GM04504 (cell line): ENCODE measurements around the gene KIR2DL3.
"Not testable (repeated sequence)": the region's sequence is repeated elsewhere in the genome, so short reads cannot be mapped to it uniquely, and the experiment has no call there.

Source experiments
- DNase-seq: peaks from one replicate; pipeline ENCODE4 v3.0.0-alpha.2; 2012; ENCODE audit warnings: low read depth

KIR2DL3 gene

DNA sequence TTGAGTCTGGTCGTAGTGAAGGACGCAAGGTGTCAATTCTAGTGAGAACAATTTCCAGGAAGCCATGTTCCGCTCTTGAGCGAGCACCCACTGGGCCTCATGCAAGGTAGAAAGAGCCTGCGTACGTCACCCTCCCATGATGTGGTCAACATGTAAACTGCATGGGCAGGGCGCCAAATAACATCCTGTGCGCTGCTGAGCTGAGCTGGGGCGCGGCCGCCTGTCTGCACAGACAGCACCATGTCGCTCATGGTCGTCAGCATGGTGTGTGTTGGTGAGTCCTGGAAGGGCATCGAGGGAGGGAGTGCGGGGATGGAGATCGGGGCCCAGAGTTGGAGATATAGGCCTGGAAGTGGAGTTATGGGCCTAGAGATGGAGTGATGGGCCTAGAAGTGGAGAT lies at the start of gene KIR2DL3:
TSS of gene KIR2DL3 (plus strand) at position 208 of the 400 bp plus-strand sequence. CDS start at position 241, 33 bp downstream.
- not testable (repeated sequence) for DNase-seq

GRCh38 chr19:54691582-54692297 lies 46.6 kb upstream of the KIR2DL3 start:
- DNase-seq = no peak

GRCh38 chr19:54692298-54692615 lies 46.1 kb upstream of the KIR2DL3 start:
- no peak for DNase-seq

- DNase-seq = no peak
Observed at GRCh38 chr19:54694648-54695047, 43.7 kb upstream of the KIR2DL3 start.

DNA sequence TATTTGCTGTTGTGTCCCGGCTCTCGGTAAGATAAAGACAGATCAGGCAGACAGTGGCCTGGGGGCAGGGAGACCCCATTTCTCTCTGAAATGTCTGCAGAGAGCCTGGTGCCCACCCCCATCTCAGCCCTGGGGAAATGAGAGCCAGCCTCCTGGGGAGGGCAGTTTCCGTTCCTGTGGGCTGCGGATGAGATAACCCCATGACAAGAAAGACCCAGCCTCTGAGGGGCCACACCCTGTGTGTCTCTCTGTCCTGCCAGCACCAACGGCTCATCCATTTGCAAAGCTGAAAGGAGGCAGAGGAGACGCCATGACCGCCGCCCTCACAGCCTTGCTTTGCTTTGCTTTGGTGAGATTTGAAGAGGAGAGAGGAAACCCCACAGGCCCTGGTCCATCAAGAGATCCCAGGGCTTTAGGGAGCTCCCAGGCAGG lies 42.2 kb upstream of the KIR2DL3 start:
- DNase-seq = no peak

DNA sequence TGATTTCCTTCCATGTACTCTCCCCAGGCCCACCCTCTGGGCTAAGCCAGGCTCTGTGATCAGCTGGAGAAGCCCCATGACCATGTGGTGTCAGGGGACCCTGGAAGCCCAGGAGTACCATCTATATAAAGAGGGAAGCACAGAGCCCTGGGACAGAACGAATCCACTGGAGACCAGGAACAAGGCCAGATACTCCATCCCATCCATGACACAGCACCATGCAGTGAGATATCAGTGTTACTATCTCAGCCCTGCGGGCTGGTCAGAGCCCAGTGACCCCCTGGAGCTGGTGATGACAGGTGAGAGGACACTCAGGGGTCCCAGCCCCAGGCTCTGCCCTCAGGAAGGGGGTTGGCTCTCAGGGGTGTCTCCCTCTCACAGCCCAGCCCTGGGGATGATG lies 41.5 kb upstream of the KIR2DL3 start:
- DNase-seq = no peak

DNA sequence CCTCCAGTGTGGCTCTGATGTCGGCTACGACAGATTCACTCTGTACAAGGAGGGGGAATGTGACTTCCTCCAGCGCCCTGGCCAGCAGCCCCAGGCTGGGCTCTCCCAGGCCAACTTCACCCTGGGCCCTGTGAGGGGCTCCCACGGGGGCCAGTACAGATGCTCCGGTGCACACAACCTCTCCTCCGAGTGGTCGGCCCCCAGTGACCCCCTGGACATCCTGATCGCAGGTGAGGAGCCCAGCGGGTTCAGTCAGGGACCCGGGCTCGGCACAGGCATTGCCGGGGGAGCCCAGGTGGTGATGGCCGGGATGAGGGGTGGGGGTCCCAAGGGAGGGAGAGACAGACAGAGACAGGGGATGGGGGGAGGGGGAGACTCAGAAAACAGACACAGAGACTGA lies 40.6 kb upstream of the KIR2DL3 start:
- DNase-seq = not testable (repeated sequence)

GRCh38 chr19:54704928-54705327 lies 33.4 kb upstream of the KIR2DL3 start:
- no peak for DNase-seq

GRCh38 chr19:54707962-54708361 lies 30.4 kb upstream of the KIR2DL3 start:
- DNase-seq = no peak

DNA sequence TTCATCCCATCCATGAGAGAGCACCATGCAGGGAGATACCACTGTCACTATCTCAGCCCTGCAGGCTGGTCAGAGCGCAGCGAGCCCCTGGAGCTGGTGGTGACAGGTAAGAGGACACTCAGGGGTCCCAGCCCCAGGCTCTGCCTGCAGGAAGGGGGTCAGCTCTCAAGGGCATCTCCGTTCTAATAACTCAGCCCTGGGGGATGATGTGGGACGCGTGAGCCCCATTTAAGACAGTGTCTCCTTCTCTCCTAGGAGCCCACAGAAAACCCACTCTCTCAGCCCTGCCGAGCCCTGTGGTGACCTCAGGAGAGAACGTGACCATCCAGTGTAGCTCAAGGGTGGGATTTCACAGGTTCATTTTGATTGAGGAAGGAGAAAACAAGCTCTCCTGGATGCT lies 29.5 kb upstream of the KIR2DL3 start:
- no peak for DNase-seq

DNA sequence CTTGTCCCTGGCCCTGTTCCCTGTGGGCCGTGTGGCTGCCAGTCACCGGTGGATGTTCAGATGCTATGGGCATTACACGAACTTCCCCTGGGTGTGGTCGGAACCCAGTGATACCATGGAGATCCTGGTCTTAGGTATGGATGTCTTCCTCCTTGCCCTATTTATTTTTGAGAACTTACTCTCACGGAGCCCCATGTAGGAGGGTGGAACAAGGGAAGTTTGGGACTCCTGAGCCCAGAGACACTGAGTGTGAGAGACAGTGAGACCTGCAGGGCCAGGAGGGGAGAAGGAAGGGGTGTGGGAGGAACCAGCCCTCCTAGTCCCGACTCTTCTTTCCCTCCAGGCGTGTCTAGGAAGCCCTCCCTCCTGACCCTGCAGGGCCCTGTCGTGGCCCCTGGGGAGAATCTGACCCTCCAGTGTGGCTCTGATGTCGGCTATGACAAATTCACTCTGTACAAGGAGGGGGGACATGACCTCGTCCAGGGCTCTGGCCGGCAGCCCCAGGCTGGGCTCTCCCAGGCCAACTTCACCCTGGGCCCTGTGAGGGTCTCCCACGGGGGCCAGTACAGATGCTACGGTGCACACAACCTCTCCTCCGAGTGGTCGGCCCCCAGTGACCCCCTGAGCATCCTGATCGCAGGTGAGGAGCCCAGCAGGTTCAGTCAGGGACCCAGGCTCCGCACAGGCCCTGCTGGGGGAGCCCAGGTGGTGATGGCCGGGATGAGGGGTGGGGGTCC lies 28.9 kb upstream of the KIR2DL3 start:
- no peak for DNase-seq

- DNase-seq = not testable (repeated sequence)
Observed at GRCh38 chr19:54709956-54710355, 28.4 kb upstream of the KIR2DL3 start.

GRCh38 chr19:54724142-54724541 lies 14.2 kb upstream of the KIR2DL3 start, which contains the start of gene KIR3DL3:
Gene KIR3DL3 (plus strand): TSS chr19:54724442. CDS start chr19:54724497, 55 bp downstream.
- DNase-seq = no peak

GRCh38 chr19:54724644-54725043 lies 13.7 kb upstream of the KIR2DL3 start:
- DNase-seq = no peak

DNA sequence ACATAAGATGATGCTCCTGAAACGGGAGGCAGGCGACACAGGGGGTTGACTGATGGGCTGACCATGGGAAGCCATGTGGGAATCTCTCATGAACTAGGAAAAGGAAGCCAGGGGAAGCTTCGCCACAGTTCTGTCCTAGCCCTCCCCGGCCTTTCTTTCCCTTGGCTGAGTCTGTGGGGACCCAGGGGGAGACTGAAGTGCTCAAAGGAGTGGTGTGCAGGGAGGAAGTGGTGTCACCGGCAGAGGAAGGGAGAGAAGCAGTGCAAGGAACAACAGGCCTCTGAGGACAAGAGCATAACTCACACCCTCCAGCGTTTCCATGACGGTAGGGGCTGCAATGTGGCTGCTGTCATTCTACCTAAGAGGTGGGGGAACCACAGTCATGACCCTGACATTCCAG lies 13.0 kb upstream of the KIR2DL3 start:
- no peak for DNase-seq

DNA sequence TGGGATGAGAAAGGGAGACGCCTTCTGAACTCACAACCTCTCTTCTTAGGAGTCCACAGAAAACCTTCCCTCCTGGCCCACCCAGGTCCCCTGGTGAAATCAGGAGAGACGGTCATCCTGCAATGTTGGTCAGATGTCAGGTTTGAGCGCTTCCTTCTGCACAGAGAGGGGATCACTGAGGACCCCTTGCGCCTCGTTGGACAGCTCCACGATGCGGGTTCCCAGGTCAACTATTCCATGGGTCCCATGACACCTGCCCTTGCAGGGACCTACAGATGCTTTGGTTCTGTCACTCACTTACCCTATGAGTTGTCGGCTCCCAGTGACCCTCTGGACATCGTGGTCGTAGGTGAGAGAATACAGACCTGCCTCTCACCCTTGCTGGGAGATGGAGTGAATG lies 10.8 kb upstream of the KIR2DL3 start:
- DNase-seq = no peak

- DNase-seq = no peak
Observed at GRCh38 chr19:54728167-54728566, 10.1 kb upstream of the KIR2DL3 start.

DNA sequence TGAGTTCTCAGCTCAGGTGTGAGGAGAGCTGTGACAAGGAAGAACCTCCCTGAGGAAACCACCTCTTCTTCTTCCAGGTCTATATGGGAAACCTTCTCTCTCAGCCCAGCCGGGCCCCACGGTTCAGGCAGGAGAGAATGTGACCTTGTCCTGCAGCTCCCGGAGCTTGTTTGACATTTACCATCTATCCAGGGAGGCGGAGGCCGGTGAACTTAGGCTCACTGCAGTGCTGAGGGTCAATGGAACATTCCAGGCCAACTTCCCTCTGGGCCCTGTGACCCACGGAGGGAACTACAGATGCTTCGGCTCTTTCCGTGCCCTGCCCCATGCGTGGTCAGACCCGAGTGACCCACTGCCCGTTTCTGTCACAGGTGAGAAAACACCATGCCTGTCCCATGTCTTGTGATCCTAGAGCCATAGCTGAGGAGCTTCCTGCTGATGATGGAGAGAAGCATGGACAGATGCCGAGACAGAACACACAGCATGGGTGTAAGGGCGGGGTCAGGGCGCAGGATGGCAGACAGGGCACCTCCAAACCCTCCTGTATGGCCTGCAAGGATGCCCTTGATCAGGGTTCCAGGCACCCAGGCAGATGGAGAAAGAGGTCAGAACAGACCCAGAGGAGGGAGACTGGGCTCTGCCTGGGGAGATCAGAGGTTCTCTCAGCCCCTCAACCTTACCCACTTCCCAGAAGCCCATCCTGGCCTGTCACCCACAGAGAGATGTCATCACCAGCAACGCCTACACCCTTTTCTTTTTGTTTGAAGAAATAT lies 8.7 kb upstream of the KIR2DL3 start:
- DNase-seq = no peak

- no peak for DNase-seq
Observed at GRCh38 chr19:54731191-54731590, 7.1 kb upstream of the KIR2DL3 start.

DNA sequence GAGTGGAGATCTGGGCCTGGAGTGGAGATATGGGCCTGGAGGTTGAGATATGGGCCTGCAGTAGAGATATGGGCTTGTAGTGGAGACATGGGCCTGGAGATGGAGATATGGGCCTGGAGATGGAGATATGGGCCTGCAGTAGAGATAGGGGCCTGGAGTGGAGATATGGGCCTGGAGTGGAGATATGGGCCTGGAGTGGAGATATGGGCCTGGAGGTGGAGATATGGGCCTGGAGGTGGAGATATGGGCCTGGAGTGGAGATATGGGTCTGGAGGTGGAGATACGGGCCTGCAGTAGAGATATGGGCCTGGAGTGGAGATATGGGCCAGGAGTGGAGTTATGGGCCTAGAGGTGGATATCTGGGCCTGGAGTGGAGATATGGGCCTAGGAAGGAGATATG lies 402 bp downstream of the KIR2DL3 start:
- DNase-seq = no peak

DNA sequence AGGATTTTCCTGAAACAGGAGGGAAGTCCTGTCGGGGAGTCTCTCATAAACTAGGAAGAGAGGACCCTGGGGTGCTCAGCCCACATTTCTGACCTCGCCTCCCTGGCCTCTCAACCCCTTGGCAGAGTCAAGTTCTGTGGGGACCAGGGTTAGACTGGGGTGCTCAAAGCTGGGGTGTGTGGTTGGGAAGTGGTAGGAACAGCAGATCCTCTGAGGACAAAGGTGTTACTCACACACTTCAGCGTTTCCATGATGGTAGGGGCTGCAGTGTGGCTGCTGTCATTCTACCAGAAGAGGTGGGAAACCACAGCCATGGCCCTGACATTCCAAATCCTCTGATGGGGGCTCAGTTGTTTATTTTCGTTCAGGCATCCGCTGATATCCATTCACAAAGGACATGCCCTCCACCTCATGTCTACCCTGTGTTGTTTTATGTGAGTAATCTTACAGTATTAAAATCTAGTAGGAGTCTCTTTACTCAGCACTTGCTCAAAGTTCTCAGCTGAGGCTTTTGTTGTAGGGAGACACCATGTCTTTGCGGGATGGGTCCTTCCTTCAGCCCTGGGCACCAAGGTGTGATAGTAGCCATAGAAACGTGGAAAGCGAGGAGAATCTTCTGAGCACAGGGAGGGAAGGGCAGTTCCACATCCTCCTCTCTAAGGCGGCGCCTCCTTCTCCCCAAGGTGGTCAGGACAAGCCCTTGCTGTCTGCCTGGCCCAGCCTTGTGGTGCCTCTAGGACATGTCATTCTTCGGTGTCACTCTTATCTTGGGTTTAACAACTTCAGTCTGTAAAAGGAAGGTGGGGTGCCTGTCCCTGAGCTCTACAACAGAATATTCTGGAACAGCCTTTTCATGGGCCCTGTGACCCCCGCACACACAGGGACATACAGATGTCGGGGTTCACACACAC lies 1.5 kb downstream of the KIR2DL3 start:
- no peak for DNase-seq

- DNase-seq = not testable (repeated sequence)
Observed at GRCh38 chr19:54741950-54742349, 3.6 kb downstream of the KIR2DL3 start.
